HL-60 (cell line): ENCODE measurements around the gene SMIM14.

Source experiments
- CTCF ChIP-seq: IDR thresholded peaks from one replicate; pipeline ENCODE4 v1.5.1; 2011; ENCODE audit warnings: low read length, control low read depth, inconsistent platforms; ENCODE audit not compliant: insufficient read depth
- GABPA ChIP-seq: IDR thresholded peaks from 2 replicates; pipeline ENCODE4 v1.6.1; 2012; ENCODE audit warnings: low read depth
- POLR2AphosphoS5 ChIP-seq: IDR thresholded peaks from 2 replicates; pipeline ENCODE4 v1.6.1; 2012; ENCODE audit warnings: low read depth
- REST ChIP-seq: IDR thresholded peaks from 2 replicates; pipeline ENCODE4 v1.6.1; 2012; ENCODE audit warnings: low read depth; ENCODE audit not compliant: insufficient replicate concordance
- SPI1 ChIP-seq: IDR thresholded peaks from 2 replicates; pipeline ENCODE4 v1.6.1; 2012; ENCODE audit warnings: low read depth, mild to moderate bottlenecking, borderline replicate concordance

DNA sequence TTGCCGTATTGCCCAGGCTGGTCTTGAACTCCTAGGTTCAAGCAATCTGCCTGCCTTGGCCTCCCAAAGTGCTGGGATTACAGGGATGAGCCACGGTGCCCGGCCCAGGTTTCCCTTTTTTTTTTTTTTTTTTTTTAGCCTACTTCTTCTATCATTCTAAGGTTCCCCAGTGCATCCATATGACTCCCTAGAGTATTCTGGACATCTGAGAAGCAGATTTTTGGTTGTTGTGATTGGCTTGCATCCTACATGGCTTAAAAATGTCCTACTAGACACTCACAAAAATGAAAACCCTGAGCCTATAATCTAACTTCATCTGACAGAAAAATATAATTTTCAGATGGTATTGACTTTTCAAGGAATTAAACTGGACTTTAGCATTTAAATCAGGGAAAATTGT, 41.7 kb downstream of the SMIM14 start:
- TF ChIP-seq REST (no peak), CTCF (no peak), POLR2AphosphoS5 (no peak), SPI1 (no peak), GABPA (no peak)
